GM20431 (cell line): ENCODE measurements around the gene CLDN25.
"Not testable (repeated sequence)": the region's sequence is repeated elsewhere in the genome, so short reads cannot be mapped to it uniquely, and the experiment has no call there.

ENCODE experiments used
- in situ Hi-C: fragments of 300-500 bp; cut with MseI, MboI; formaldehyde crosslinking; loops from one replicate; pipeline ENCODE4 v1.15.0; 2020; ENCODE audit warnings: low sequenced_read_pairs; ENCODE audit not compliant: unreplicated experiment

CLDN25 gene

GRCh38 chr11:113779496-113779895 lies at the start of gene CLDN25:
Gene CLDN25 (plus strand): TSS chr11:113779796. CDS start chr11:113779796, 0 bp downstream.
- in situ Hi-C loops, result no loop called here

GRCh38 chr11:113730887-113731726 lies 48.5 kb upstream of the CLDN25 start:
- in situ Hi-C loops, result no loop called here

GRCh38 chr11:113732092-113732491 lies 47.5 kb upstream of the CLDN25 start:
- in situ Hi-C loops, result no loop called here

GRCh38 chr11:113736323-113736722 lies 43.3 kb upstream of the CLDN25 start:
- in situ Hi-C loops, result no loop called here

DNA sequence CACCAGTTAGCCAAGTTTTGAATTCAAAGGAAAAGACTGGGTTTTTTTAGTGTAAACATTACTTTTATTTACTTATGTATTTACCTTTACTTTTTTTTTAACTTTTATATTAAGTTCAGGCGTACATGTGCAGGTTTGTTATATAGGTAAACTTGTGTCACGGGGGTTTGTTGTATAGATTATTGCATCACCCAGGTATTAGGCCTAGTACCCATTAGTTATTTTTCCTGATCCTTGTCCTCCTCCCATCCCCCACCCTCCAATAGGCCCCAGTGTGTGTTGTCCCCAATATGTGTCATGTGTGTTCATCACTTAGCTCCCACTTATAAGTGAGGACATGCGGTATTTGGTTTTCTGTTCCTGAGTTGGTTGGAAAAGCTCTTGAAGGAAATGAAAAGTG lies 26.7 kb upstream of the CLDN25 start:
- in situ Hi-C loops, result loop anchor here (25.0 kb wide), 1 partner anchor 441 kb away; the partner anchor contains the start of gene TTC12

- in situ Hi-C loops, result loop anchor here (25.0 kb wide), 1 partner anchor 448 kb away; the partner anchor contains the start of gene TTC12
Measured at GRCh38 chr11:113760241-113760640, 19.4 kb upstream of the CLDN25 start.

- in situ Hi-C loops, result loop anchor here (25.0 kb wide), 1 partner anchor 451 kb away; the partner anchor contains the start of gene TTC12
Measured at GRCh38 chr11:113763040-113763439, 16.6 kb upstream of the CLDN25 start.

DNA sequence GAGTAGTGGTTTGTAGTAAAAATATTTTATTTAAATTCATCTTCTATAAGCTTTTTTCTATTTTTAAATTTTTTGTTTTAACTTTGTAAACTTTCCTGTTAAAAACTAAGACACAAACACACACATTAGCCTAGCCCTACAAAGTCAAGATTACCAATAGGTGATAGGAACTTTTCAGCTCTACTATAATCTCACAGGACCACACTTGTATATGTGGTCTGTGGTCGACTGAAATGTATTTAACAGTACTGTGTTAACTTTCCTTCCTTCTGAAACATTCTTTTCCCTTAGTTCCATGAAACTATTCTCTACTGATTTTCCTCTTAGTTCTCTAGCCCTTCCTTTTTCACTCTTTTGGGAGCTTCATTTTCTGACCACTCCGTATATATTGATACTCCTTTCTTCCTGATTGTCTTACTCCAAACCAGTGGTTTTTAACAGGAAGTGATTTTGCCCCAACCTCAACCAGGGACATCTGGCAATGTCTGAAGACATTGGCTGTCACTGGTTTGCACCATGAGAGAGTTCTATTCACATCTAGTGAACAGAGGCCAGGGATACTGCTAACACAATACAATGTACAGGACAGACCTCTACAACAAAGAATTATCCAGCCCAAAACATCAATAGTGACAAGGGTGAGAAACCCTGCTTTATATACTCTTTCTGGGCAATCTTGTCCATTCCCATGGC lies 14.9 kb upstream of the CLDN25 start:
- in situ Hi-C loops, result loop anchor here (25.0 kb wide), 1 partner anchor 452 kb away; the partner anchor contains the start of gene TTC12

DNA sequence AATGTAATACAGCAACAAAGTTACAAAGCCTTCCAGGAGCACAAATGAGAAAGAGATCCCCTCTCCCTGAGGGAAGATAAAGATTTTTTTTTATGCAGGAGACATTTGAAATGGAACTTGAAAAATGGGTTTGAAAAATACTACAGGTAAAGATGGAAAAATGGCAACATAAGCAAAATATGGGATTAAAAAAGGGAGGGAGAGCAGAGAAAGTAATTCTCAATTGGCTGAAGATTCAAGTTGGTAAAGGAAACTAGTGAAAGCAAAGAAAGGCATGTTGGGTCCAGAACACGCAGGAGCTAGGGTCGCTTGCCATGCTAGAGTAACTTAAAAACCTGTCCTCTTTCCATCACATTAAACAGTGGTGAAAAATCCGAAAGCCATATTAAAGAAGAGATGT lies 7.6 kb upstream of the CLDN25 start:
- in situ Hi-C loops, result loop anchor here (25.0 kb wide), 1 partner anchor 460 kb away; the partner anchor contains the start of gene TTC12

GRCh38 chr11:113773092-113773415 lies 6.5 kb upstream of the CLDN25 start:
- in situ Hi-C loops, result loop anchor here (25.0 kb wide), 1 partner anchor 461 kb away; the partner anchor contains the start of gene TTC12

DNA sequence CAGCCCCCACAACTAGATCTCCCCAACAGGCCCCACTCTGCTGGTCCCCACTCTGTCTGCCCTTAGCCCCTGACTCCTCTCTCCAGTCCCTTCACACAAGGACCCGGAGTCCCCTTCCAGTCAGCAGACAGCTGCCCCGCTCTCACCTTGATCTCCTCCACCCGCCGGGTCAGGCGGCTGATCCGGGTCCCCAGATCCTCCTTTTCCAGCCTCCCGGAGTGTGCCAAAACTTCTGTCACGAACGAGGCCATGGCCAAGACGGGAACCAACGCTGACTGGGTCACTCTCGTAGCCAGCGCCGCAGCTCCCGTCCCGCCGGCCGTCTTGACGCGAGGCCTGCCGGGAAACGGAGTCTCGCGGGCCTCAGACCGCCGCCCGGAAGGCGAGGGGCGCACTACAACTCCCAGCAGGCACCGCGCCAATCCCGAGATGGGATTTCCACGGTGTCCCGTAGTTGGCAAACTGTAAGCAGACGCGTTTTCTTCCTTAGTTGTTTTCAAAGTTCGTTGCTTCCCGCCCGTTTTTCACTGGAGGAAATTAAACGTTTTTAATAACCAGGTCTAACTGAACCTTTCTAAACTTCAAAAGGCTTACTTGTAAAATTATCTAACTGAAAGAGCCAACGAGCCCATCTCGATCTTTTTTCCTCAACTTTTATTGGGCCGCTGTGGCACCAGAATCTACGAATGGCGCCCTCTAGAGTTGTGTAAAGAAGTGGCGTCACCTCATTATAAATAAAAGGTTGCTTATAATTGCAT lies 6.0 kb upstream of the CLDN25 start, which contains the start of gene ZW10:
Gene ZW10, minus strand, starts transcription at position 277 of the 758 bp plus-strand sequence. Its CDS starts 26 bp downstream, at position 251.
- in situ Hi-C loops, result loop anchor here (25.0 kb wide), 1 partner anchor 461 kb away; the partner anchor contains the start of gene TTC12

DNA sequence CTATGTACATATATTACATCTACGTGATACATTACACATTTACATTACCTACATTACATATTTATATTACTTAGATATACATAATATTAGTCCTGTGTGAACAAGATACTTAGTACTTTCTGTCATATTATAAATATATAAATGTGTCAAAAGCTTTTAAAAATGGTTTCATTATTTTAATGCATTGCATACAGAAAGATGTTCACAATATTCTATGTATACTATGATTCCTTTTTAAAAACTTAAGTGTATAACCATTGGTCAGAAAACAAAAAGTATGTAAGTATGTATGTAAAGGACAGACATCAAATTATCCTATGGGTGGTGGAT lies 5.5 kb upstream of the CLDN25 start:
- in situ Hi-C loops, result loop anchor here (25.0 kb wide), 1 partner anchor 462 kb away; the partner anchor contains the start of gene TTC12

GRCh38 chr11:113778111-113778910 lies 1.3 kb upstream of the CLDN25 start:
- in situ Hi-C loops, result no loop called here

- in situ Hi-C loops, result no loop called here
Measured at GRCh38 chr11:113781682-113782081, 2.1 kb downstream of the CLDN25 start.

DNA sequence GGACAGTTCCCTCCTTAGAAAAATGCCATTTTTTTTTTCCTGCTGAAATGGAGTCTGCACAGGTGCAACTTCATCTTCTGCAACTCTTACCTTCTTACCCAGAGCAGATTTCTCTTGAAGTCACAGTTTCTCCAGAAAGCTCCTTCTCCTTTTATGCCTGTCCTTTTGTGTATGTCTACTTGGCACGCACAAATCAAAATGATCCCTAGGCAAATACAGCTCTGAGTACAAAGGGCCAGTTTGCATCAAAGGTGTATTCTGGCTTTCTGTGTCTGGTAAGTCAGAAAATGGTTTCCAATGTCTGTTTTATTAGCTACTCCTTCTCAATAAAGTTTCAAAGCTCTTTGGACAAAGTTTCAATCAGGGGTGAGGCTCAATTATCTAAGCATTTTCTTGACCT lies 2.5 kb downstream of the CLDN25 start:
- in situ Hi-C loops, result no loop called here

DNA sequence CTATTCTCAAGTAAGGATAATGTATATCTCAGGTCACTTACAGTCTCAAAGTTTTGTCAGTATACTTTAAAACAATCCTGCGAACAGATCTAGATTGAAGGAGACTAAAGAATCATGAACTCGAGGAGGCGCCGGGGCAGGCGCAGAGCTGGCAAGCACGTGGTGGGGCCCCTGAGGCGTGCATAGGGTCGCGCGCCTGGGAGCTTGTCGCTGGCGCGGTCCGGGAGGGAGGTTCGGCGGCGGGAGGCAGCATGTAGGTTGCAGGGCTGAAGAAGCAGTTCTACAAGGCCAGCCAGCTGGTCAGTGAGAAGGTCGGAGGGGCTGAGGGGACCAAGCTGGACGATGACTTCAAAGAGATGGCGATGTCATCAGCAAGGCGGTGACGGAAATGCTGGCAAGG lies 9.4 kb downstream of the CLDN25 start:
- in situ Hi-C loops, result not testable (repeated sequence)

GRCh38 chr11:113789675-113790320 lies 10.2 kb downstream of the CLDN25 start:
- in situ Hi-C loops, result no loop called here

- in situ Hi-C loops, result no loop called here
Measured at GRCh38 chr11:113796663-113797259, 17.2 kb downstream of the CLDN25 start.
